ENCODE results near the gene THUMPD3. TPM values are rescaled to one million over a fixed set of nuclear protein-coding genes. Genes with fewer than 3 reads are reported as not detected.

Gene THUMPD3
- total RNA-seq, 1 donor from 2014 or later: 24.4 TPM

- DNase-seq (ENCODE audit: low spot score in 2 of 2): no peak
- intact Hi-C loops (cut with DNase I): no loop called here
- Histone ChIP-seq H3K4me3 (no peak overlapping the region), H3K27ac (no peak overlapping the region), H3K27me3 (no peaks in the 10 kb centered on the region), H3K36me3 (peaks cover 70 to 86% of the 10 kb centered on the region in 2 donors), H3K4me1 (peaks cover 8 to 11% of the 10 kb centered on the region in 2 donors), H3K9me3 (no peaks in the 10 kb centered on the region)
- no peak for TF ChIP-seq CTCF (IDR thresholded peaks at IDR 0.05)
Measured at GRCh38 chr3:9388142-9388541, 25.3 kb downstream of the THUMPD3 start.

- Histone ChIP-seq H3K27ac (no peak overlapping the region), H3K36me3 (peaks cover 74 to 84% of the 10 kb centered on the region in 2 donors), H3K4me1 (peaks cover 8 to 14% of the 10 kb centered on the region in 2 donors), H3K4me3 (no peak overlapping the region), H3K9me3 (no peaks in the 10 kb centered on the region), H3K27me3 (no peaks in the 10 kb centered on the region)
- TF ChIP-seq CTCF (IDR thresholded peaks at IDR 0.05): no peak
- no peak for DNase-seq (ENCODE audit: low spot score in 2 of 2)
- intact Hi-C loops (cut with DNase I): no loop called here
Measured at GRCh38 chr3:9388562-9389272, 25.9 kb downstream of the THUMPD3 start.

GRCh38 chr3:9390265-9390888 lies 27.5 kb downstream of the THUMPD3 start:
- H3K27me3 ChIP-seq: no peaks in the 10 kb centered on the region
- peaks cover 8 to 30% of the 10 kb centered on the region in 2 donors for H3K4me1 ChIP-seq
- intact Hi-C loops (cut with DNase I): loop anchor here (10.0 kb wide), 1 partner anchor 524 kb away; the partner anchor contains the start of gene IL17RC
- no peaks in the 10 kb centered on the region for H3K9me3 ChIP-seq
- no peak for DNase-seq (ENCODE audit: low spot score in 2 of 2)
- peaks cover 65 to 70% of the 10 kb centered on the region in 2 donors for H3K36me3 ChIP-seq
- peak overlapping the region in 1 of 2 donors; percentile 0 for H3K27ac ChIP-seq
- H3K4me3 ChIP-seq: no peak overlapping the region
- TF ChIP-seq CTCF (IDR thresholded peaks at IDR 0.05): no peak

- Histone ChIP-seq H3K36me3 (peaks cover 55 to 58% of the 10 kb centered on the region in 2 donors), H3K4me1 (peaks cover 8 to 33% of the 10 kb centered on the region in 2 donors), H3K27ac (peak overlapping the region in 1 of 2 donors; percentile 27), H3K4me3 (no peak overlapping the region), H3K27me3 (no peaks in the 10 kb centered on the region), H3K9me3 (no peaks in the 10 kb centered on the region)
- no peak for TF ChIP-seq CTCF (IDR thresholded peaks at IDR 0.05)
- DNase-seq (ENCODE audit: low spot score in 2 of 2): no peak
- intact Hi-C loops (cut with DNase I): loop anchor here (10.0 kb wide), 1 partner anchor 523 kb away; the partner anchor contains the start of gene IL17RC
Measured at GRCh38 chr3:9392041-9392440, 29.2 kb downstream of the THUMPD3 start.

GRCh38 chr3:9395570-9396300 lies 32.9 kb downstream of the THUMPD3 start:
- Histone ChIP-seq H3K4me1 (peaks cover 11 to 46% of the 10 kb centered on the region in 2 donors), H3K4me3 (peak overlapping the region; percentile 81 to 89), H3K36me3 (peaks cover 18 to 22% of the 10 kb centered on the region in 2 donors), H3K27me3 (no peaks in the 10 kb centered on the region), H3K27ac (peak overlapping the region; percentile 100), H3K9me3 (no peaks in the 10 kb centered on the region)
- intact Hi-C loops (cut with DNase I): loop anchor here (1.0 to 10.0 kb wide), 3 partner anchors 32 to 617 kb away; partner anchors contain the start of genes IL17RC and THUMPD3
- no peak for DNase-seq (ENCODE audit: low spot score in 2 of 2)
- no peak for TF ChIP-seq CTCF (IDR thresholded peaks at IDR 0.05)

All from ascending aorta (tissue), 2 donors.